GM21360 (cell line): Measurements from ENCODE around the gene MCM7.
A peak's percentile ranks its signal among the peaks of the same experiment; 100 is the strongest.

Experiments
- ATAC-seq: cut with Tn5 transposase; IDR thresholded peaks from one replicate; pipeline ENCODE4 v1.9.1; 2021; ENCODE audit warnings: mild to moderate bottlenecking, moderate library complexity; ENCODE audit not compliant: unreplicated experiment

Gene MCM7

DNA sequence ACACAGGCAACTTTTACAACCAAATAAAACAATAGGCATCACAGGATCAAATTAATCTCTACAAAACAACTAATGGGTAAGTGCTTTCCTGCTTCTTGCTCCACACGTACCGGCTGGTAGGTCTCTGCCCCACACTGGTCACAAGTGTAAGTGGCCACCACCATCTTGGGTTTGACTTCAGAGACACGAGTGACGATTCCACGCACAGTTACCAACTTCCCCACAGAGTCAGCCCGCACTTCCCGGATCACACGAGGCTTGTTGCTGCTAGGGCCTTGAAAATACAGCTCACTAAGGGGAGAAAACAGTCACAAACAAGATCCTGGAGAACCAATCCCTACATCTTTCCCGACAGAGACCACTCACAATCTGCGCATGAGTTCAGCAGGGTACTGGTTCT is 2.3 kb downstream of the MCM7 start:
- ATAC-seq: no peak

DNA sequence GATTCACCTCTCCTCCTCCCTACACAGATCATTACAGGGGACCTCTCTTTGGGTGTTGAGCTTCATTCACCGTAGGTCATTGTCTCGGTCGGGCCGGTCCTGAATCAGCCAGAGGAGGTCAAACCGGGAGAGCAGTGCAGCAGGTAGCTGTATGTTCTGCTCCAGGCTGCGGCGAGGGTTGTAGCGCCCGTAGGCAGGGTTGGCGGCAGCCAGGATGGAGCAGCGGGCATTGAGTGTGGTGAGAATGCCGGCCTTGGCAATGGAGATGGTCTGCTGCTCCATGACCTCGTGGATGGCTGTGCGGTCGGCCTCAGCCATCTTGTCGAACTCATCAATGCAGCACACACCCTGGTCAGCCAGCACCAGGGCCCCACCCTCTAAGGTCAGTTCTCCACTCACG is 5.5 kb downstream of the MCM7 start:
- no peak for ATAC-seq

DNA sequence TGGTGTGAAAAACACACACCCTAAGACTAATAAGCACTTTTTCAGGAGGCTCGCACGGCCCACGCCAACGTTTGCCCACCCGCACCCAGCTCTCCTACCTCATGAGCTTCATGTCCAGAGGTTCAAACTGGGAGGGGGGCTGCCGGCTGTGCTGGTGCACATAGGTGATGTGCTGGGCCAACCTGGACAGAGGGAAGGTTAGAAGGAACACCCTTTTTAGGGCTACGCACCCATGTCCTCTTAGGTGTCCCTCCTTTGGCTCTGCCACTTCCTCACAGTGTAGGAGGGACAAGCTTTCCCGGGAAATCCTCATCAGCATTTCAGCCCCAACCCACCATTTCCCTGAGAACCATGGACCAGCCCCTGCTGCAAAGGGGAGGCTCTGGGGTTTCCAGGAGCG is 5.9 kb downstream of the MCM7 start:
- no peak for ATAC-seq

DNA sequence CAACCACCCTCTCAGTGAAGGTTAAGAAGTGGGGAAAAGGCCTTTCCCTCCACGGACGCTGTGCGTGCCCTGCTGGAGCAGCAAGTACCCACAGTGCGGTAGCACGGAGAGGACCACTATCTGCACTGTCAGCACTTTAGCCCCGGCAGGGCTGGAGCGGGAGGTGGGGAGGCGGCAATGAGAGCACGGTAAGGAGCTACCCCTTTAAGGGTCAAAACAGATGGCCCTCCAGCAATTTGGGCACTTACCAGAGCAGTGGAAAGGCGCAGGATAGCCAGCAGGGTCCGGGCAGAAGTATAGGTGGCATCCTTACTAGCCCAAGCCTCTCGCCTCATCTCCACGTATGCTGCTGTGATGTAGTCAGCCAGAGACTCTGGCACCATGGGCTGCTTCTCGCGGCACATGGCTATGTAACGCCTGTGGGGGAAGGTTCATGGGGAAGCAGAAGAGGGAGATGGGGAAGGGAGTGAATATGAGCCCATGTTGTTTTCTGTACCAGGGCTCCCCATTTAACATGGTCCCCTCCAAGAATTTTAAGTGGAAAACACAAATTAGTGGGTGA is 7.2 kb downstream of the MCM7 start:
- no peak for ATAC-seq

DNA sequence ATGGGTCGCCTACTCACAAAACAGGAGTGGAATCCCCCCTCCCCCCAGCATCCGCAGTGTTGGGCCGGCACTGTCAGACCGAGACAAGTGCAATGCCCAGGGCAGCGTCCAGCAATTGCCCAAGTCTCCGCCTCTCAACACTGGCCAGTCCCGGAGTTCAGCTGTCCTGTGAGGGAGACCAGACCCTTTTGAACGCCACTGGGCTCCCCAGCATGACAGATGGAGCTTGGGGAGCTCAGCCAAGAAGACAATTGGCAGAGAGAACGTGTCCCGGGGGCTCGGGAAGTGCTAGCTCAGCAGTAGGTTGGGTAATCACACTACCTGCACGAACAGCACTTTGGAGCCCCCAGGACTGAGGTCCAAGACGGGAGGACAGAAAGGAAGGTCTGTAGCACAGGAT is 7.7 kb downstream of the MCM7 start:
- no peak for ATAC-seq

DNA sequence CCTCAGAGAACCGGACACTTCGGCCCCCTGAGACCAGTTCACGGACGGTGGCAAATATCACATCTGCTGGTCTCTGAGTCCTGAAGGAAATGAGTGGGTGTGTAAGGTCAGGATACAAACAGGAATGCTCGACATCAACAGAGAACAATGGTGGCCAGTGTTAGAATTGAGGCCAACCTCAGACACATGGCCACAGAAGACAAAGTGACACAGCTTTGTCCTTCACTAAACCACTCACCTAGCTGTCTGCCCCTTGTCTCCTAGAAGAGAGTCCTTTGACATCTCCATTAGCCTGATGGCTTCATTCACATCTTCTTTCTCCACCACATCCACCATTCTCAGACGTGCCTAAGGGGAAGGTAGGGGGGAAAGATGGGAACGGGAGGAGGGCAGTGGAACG is 8.1 kb downstream of the MCM7 start:
- no peak for ATAC-seq

DNA sequence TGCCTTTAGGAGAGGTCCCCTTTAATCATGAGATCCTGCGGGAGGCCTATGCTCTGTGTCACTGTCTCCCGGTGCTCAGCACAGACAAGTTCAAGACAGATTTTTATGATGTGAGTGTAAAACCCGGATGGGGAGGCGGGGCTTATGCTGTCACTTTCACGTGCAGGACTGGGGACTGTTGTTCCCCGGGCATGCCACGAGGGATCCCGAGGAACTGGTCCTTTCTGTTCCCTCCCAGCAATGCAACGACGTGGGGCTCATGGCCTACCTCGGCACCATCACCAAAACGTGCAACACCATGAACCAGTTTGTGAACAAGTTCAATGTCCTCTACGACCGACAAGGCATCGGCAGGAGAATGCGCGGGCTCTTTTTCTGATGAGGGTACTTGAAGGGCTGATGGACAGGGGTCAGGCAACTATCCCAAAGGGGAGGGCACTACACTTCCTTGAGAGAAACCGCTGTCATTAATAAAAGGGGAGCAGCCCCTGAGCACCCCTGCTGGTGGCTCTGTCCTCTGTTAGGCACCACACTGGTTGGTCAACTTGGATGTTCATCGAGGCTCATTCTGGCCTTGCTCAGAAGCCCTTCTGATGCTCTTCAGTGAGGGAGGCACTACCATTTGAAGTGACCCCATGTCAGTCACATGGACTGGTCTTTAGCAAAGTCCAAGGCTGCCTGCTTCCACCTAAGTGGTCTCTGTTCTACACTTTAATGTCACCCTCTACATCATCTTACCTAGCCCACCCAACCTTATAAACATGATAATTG is 9.6 kb downstream of the MCM7 start:
- ATAC-seq: no peak

DNA sequence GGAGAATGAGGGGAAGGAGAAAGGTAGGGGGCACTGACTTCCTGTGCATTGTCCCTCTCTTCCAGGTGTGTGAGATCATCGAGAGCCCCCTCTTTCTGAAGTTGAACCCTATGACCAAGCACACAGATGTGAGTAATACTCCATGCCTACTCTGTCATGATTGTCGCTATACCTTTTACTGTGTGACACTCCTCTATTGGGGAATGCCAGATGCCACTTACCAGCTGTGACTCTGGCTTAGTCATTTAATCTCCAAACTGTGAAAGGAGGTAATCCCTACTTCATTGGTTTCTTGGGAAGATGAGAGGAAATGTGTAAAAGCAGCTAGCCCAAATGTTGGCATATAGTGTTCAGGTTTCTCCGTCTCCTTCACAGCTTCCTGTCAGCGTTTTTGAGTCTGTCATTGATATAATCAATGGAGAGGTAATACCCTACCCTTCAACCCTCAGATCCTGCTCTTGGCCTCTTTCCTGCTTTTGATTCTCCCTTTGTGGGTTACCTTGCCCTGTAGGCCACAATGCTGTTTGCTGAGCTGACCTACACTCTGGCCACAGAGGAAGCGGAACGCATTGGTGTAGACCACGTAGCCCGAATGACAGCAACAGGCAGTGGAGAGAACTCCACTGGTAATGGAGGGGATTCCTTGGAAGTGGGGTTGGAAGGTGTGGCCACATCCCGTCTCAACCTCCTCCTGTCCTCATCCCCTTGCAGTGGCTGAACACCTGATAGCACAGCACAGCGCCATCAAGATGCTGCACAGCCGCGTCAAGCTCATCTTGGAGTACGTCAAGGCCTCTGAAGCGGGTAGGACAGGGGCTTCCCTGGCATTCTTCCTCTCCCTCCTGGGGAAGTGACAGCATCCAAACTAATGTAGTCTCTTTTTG is 10.4 kb downstream of the MCM7 start:
- ATAC-seq: no peak

DNA sequence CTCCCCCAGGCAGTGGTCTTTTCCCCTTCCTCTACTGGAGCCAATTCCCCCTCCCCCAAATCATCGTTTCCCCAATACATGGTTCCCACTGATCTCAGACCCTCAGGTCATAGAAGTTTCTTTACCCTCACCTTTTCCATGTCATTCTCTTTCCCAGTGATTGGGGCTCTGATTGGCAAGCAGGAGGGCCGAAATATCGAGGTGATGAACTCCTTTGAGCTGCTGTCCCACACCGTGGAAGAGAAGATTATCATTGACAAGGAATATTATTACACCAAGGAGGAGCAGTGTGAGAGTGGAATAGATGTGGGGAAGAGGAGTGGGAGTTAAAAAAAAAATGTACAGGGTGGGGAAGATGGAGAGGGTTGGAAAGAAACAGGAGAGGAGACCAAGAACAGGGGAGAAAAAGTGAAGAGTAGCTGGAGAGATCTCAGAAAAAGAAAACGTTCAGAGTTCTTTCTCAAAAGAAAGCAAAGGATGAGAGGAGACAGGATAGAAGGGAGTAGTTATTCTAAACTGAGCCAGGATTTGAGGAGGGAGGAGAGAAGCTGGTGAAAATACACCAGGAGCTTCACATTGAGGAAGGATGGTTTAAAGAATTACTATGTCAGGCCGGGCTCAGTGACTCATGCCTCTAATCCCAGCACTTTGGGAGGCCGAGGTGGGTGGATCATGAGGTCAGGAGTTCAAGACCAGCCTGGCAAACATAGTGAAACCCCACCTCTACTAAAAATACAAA is 11.6 kb downstream of the MCM7 start:
- no peak for ATAC-seq

DNA sequence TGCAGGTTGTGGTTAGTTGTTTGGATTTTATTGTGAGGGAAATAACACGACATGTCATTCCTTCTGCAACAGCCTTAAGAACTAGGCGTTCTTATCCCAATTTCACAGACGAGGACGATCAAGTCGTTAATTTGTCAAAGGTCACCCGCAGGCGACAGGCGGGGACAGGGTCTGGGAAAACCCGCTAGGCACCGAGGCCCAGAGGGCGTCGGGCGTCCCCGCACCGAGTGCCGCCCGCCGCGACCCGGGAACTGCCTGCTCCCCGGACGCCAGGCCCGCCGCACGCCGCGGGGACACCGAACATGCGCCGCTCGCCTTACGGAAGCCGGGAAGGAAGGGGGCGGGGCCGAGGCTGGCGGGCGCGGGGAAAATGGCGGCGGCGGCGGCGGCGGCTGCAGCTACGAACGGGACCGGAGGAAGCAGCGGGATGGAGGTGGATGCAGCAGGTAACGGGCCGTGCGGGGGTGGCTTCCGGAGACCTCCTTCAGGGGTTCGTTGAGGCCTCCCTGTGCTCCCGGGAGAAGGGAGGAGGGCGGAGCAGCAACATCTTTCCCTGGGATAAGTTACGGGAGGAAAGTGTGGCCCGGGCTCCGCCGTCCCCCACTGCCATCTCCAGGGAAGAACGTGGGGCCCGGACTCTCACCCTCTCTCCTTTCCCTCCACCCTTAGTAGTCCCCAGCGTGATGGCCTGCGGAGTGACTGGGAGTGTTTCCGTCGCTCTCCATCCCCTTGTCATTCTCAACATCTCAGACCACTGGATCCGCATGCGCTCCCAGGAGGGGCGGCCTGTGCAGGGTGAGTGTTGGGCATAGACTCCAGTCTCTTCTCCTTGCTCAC is 12.4 kb downstream of the MCM7 start, which contains the start of gene COPS6:
COPS6 (plus strand) TSS at position 349 of the 837 bp plus-strand sequence; CDS start at position 371, 22 bp downstream.
- peak; percentile 48 for ATAC-seq

DNA sequence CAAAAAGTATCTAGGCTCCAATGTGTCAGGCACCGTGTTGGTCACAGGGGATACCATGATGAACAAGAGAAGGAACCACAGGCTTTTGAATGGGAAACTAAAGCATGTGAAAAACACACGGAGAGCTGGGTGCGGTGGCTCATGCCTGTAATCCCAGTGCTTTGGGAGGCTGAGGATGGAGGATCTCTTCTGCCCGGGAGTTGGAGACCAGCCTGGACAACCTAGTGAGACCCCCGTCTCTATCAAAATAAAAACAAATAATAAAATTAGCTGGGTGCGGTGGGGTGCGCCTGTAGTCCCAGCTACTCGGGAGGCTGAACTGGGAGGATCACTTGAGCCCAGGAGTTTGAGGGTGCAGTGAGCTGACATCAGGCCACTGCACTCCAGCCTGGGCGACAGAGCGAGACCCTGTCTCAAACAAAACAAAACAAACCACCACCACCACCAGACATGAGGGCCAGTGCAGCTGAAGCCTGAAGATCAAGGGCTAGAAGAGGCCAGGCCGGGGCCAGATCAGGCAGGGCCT is 13.0 kb downstream of the MCM7 start:
- ATAC-seq: no peak

DNA sequence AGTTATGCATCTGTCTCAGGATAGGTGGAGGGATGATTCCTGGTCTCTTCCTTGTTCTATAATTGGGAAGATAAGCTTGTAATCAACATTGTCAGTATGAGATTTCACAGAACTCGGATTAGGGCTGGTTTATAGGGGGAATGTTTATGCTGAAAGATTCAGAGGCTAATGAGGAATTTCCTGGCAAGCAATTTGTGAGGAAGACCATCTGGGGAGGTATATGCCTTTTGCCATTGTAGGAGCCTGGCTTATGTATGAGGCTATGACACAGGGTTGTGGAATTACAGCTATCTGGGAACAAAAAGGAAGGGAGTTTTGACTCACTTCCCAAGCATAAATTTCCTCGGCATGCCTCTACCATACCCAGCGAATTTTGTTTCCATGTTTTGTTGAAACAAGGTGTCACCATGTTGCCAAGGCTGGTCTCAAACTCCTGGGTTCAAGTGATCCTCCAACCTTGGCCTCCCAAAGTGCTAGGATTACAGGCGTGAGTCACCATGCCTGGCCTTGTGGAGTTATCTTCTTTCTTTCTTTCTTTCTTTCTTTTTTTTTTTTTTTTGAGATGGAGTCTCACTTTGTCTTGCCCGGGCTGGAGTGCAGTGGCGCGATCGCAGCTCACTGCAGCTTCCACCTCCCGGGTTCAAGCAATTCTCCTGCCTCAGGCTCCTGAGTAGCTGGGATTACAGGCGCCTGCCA is 14.0 kb downstream of the MCM7 start:
- ATAC-seq: no peak

DNA sequence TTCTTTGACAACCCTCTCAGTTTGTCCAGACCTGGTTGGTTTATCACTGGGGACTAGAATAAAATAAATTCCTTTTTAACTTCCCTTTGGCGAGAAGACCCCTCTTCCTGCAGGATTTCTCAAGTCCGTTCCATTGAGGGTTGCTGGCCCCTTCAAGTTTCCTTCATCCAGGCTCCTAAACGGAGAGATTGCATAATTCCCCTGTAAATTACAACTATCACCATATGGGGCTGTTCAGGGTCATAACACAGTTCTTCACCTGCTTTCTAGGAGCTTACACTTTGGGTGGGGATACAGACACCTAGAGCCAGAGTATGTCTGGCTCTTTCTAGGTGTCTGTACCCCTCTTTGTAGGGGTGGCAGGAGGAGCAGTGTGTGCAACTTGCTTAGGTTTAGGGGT is 15.7 kb downstream of the MCM7 start:
- no peak for ATAC-seq

DNA sequence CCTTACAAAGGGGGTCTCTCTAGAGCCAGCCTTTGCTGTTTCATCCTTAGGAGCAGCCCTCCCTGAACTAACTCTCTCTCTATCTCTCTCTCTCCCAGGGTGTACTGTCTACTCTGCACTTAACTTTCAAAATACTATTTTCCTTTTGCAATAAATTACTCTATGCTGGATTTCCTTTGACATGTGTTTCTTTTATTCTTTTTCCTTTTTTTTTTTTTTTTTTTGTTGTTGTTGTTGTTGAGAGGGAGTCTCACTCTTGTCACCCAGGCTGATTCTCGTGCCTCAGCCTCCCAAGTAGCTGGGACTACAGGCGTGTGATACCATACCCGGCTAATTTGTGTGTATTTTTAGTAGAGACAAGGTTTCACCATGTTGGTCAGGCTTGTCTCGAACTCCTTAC is 18.2 kb downstream of the MCM7 start:
- ATAC-seq: no peak

DNA sequence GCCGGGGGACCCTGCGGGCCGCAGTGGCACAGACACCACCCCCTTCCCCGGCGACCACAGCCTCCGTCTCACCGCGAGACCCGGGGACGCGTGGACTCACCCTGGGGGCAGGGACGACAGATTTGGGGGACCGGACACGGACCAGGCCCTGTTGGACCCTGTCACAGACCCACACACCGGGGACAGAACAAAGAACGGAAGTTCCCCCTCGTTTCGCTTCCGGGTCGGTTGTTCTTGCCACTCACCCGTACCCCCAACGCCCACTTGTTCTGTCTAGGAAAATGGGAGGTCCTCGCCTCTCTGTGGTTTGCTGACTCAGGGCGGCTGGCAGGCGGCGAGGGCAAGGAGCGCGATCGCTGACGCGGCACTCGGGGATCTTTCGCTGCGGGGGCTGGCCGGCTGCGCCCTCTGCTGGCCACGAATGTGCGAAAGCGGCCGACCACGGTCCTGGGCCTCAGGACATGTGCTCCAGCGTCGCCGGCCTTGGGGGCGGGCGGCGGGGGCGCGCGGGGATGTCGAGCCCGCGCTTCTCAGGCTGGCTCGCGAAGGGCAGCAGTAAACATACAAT is 19.6 kb downstream of the MCM7 start, which contains the start of gene ZNF3:
ZNF3 (minus strand) TSS at position 189 of the 568 bp plus-strand sequence. CDS start 4,366 bp downstream, outside the sequence.
- ATAC-seq: peak; percentile 73

DNA sequence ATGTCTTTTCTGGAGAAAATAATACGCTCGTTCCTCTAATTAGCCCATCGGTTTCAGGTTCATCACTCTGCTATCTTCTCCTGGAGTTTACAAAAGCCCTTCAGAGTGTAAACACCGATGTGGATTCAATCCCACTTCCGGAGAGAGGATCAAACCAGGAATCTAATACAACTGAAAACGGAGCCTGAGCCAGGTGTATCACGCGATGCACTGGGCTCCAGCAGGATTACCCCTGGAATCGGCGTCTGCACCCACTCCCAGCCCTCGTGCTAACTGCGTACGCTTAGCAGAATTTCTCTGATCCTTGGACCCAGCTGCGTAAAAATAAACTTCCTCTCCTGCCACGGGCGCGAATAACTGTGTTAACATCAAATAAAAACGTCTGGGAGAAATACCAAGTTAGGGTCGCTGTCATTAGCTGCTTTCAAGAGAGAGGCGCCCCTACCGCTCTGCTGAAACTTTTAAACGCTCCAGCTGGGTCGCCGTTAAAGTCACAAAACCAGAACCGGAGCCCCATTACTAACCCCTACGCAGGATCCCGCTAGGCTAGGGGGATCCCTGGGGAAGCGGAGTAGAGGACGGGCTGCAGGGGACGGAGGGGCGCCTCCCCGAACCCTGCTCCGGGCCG is 20.2 kb downstream of the MCM7 start:
- no peak for ATAC-seq

DNA sequence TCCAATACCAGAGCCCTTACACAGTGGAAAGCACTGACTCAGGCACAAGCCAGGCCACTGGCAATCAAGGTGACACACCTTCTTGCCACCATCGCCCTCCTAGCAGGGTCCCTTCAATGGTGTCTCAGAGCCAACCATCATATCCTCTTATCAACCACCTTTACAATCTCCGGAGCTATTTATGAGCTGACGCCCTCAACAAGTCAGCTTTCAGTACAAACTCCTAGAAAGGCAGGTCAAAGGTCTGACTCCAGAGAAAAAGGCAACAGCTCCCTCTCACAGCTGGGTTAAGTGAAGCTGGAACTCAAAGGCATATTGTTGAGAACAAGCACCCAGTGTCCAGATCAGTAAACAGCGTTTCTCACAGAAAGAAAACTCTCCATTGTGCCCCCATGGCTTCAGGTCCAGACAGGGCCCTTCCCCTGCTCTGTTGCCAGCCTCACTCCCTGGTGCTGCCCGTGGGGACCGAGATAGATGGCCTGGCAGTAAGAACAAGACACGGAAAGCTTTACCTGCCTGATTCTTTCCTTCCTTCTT is 22.1 kb downstream of the MCM7 start:
- ATAC-seq: no peak

DNA sequence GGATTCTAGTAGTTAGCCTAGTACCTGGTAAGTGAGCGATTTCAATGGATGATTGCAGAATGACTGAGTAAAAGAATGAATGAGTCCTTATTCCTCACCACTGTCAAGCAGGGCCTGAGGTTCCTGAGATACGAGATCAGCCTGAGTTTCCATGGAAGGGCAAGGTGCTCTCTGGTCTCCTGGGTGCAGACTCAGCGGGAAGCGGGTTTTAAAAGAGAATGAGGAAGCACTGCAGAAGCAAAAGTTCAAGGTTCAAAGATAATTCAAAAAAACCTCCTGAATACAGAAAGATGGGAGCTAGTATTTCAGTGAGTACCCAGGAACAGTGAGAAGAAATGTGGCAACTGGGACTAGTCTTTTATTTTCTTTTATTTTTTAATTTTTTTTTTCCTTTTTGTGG is 24.0 kb downstream of the MCM7 start:
- no peak for ATAC-seq
